Tibial nerve (tissue), 4 donors: ENCODE results near the gene PGD. TPM values are rescaled to one million over a fixed set of nuclear protein-coding genes. Genes with fewer than 3 reads are reported as not detected.

ENCODE experiments used
- DNase-seq, 2 donors: peaks; one replicate each; pipeline ENCODE4 v3.0.0-alpha.2; 2019; ENCODE audit warnings: low spot score in 2 of 2
- H3K27ac ChIP-seq, 4 donors: fragments of 200-600 bp; sonication (generic) in 3 of 4; one replicate each; pipeline ENCODE4 v1.5.1; 2017 to 2019; ENCODE audit warnings: mild to moderate bottlenecking in 1 of 4
- H3K27me3 ChIP-seq, 2 donors: fragments of 200-600 bp; sonication (generic) in 1 of 2; one replicate each; pipeline versions ENCODE4 v1.5.1 to v1.6.0; 2017 to 2019
- H3K36me3 ChIP-seq, 3 donors: fragments of 200-600 bp; sonication (generic); one replicate each; pipeline ENCODE4 v1.5.1; 2018 to 2019
- H3K4me1 ChIP-seq, 4 donors: fragments of 200-600 bp; sonication (generic) in 3 of 4; one replicate each; pipeline ENCODE4 v1.5.1; 2017 to 2019
- H3K4me3 ChIP-seq, 4 donors: fragments of 200-600 bp; sonication (generic) in 3 of 4; one replicate each; pipeline ENCODE4 v1.5.1; 2017 to 2019; ENCODE audit warnings: mild to moderate bottlenecking in 1 of 4, moderate library complexity in 1 of 4
- H3K9me3 ChIP-seq, 4 donors: fragments of 200-600 bp; sonication (generic) in 3 of 4; one replicate each; pipeline ENCODE4 v1.5.1; 2017 to 2019
- EP300 ChIP-seq, 2 donors: sonication (generic); formaldehyde crosslinking; IDR thresholded peaks; one replicate each; pipeline ENCODE4 v1.6.1; 2017; ENCODE audit warnings: antibody characterized with exemption in 2 of 2, mild to moderate bottlenecking in 1 of 2
- POLR2A ChIP-seq, 2 donors: fragments of 450-650 bp; IDR thresholded peaks; one replicate each; pipeline ENCODE4 v1.6.1; 2017; ENCODE audit warnings: antibody characterized with exemption in 2 of 2, mild to moderate bottlenecking in 2 of 2, moderate library complexity in 2 of 2
- WGBS, 2 donors: methylation state at CpG; one replicate each; pipeline ENCODE4 v1.1.5; 2018; 5-methylcytosine and 5-hydroxymethylcytosine counted together
- total RNA-seq, 4 donors: library from RNA; depleted of rRNA; stranded (reverse); fragments of >200 nt; gene quantifications; one replicate each; pipeline ENCODE4 v1.1.0, GENCODE V29; 2016
- TF ChIP-seq, protein P1 (sequence below), 5 experiments: fragments of 200-600 bp in 3 of 5; fragments of 450-650 bp in 2 of 5; sonication (generic) in 3 of 5; IDR thresholded peaks; one replicate each; pipeline ENCODE4 v1.5.1; 2016 to 2019; ENCODE audit warnings: antibody characterized with exemption in 5 of 5, mild to moderate bottlenecking in 3 of 5, moderate library complexity in 2 of 5

The PGD gene
- total RNA-seq, 4 donors from 2014 or later = 54.5 to 160 (median 67.5) TPM

DNA sequence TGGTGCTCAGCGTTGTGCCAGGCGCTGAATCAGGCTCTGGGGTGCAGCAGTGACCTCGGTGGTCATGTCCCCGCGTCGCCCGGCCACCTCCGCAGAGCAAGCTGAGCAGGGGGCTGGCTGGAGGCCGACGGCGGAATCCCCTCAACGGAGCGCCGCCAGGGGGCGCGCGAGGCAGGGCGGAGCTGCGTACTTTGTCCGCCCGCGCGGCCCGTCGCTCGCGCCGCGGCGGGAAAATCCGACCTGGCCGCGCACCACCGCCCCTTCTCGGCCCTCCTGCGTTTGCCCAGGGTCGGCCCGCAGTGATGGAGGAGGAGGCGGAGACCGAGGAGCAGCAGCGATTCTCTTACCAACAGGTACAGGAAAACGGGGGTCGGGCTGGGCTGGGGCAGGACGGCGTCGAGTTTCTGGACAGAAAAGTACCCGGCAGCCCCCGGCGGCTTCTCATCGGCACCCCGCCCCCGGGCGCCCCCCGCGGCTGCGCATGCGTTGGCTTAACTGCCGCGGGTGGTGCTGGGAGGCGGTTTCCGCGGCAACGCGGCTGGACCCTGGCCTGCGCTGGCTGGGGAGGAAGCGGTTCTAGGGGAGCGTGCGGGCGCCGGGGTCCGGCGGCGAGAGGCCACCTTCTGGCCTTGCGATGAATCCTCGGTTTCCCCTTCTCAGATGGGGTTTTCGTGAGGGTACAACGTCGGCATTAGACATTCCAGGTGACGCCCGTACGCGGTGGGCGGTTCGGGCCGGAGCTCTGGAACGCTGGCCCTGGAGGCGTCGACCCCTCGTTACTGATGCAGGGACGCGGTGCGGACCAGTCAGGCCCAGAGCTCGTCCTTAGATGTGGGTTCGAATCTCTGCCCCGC is 31.6 kb downstream of the PGD start, which contains the start of gene CENPS:
CENPS (plus strand) TSS at position 218 of the 854 bp plus-strand sequence; CDS start at position 303, 85 bp downstream.
- H3K36me3 ChIP-seq = peaks cover 0 to 6% (median 0%) of the 10 kb centered on the region in 3 donors
- peaks cover 0 to 31% (median 5%) of the 10 kb centered on the region in 4 donors for H3K4me1 ChIP-seq
- DNase-seq = peak; percentile 74 to 76
- H3K27ac ChIP-seq = peak within 1 kb of the TSS in 3 of 4 donors; percentile 64 to 84 (median 82)
- TF ChIP-seq, protein P1, sequence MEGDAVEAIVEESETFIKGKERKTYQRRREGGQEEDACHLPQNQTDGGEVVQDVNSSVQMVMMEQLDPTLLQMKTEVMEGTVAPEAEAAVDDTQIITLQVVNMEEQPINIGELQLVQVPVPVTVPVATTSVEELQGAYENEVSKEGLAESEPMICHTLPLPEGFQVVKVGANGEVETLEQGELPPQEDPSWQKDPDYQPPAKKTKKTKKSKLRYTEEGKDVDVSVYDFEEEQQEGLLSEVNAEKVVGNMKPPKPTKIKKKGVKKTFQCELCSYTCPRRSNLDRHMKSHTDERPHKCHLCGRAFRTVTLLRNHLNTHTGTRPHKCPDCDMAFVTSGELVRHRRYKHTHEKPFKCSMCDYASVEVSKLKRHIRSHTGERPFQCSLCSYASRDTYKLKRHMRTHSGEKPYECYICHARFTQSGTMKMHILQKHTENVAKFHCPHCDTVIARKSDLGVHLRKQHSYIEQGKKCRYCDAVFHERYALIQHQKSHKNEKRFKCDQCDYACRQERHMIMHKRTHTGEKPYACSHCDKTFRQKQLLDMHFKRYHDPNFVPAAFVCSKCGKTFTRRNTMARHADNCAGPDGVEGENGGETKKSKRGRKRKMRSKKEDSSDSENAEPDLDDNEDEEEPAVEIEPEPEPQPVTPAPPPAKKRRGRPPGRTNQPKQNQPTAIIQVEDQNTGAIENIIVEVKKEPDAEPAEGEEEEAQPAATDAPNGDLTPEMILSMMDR (IDR thresholded peaks at IDR 0.05) = peak; percentile 97 to 100 (median 98)
- TF ChIP-seq POLR2A (IDR thresholded peaks at IDR 0.05) (peak in 1 of 2 donors; percentile 20), EP300 (IDR thresholded peaks at IDR 0.05) (peak in 1 of 2 donors; percentile 77)
- WGBS, 2 donors = 0 to 1% methylated on average over 25 to 40 of the region's 95 CpGs
- no peaks in the 10 kb centered on the region for H3K9me3 ChIP-seq
- peak within 1 kb of the TSS; percentile 71 to 94 (median 80) for H3K4me3 ChIP-seq
- H3K27me3 ChIP-seq = no peaks in the 10 kb centered on the region

DNA sequence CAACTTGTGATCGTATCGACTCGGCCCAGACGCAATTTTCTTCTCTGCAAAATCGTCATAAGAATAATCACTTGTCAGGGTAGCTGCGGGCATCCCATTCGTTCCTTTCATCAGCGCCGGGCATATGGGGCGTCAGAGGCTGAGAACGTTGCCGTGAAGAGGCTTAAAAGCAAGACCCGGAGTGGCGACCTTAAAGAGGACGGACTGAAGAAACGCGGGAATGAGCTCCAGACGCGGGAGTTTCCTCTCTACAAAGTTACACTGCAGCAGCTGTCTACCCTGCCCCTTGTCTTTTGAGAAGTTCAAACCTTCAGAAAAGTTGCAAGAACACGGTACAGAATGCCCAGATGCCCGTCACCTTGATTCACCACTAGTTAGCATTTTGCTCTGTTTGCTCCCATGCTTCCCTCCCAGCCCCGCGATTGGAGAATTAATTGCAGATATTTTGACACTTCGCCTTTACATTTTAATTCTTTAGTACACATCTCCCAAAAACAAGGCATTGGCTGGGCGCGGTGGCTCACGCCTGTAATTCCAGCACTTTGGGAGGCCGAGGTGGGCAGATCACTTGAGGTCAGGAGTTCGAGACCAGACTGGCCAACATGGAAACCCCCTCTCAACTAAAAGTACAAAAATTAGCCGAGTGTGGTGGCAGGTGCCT is 32.3 kb downstream of the PGD start:
- Histone ChIP-seq H3K9me3 (no peaks in the 10 kb centered on the region), H3K36me3 (peaks cover 0 to 6% (median 0%) of the 10 kb centered on the region in 3 donors), H3K27ac (peak overlapping the region in 3 of 4 donors; percentile 64 to 84 (median 82)), H3K4me1 (peaks cover 0 to 31% (median 5%) of the 10 kb centered on the region in 4 donors), H3K27me3 (no peaks in the 10 kb centered on the region), H3K4me3 (peak overlapping the region; percentile 71 to 94 (median 80))
- no peak for DNase-seq
- 25 to 27% methylated on average over 30 of the region's 30 CpGs for WGBS, 2 donors
- TF ChIP-seq, protein P1 (IDR thresholded peaks at IDR 0.05) = no peak
- TF ChIP-seq EP300 (IDR thresholded peaks at IDR 0.05) (no peak), POLR2A (IDR thresholded peaks at IDR 0.05) (no peak)

DNA sequence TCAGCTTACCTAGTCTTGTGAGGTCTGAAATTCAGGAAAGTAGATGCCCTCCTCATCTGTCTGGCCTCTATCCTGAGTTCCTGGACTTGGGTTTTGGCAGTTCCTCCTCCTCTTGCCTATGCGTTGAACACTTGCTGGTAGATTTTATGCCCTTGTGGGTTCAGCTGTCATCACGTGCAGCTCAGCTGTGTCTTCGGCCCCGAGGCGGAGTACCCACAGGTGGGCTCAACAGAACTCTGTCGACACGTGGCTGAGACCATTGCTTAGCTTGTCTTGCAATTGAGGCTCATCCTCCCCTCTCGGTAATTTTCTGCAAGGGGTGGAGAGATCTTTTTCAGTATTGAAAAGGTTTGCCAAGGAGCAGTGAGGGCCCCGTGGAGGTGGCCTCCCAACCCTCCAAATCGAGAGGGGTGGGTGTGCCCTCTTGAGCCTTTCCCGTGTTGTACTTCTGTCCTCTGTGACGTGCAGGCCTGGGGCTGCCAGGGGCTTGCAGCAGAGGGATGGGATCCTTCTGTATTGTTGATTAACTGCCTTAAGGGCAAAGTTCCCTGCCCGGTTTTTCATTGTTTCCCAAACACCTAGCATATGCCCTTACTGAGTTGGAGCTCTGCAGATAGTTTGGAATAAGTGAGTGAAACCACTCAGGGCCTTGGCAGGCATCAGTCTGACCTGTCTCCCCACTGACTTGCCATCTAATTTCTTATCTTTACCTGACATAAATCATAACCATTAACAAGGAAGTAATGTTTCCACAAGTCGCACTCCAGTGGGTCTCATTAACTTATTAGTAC is 34.2 kb downstream of the PGD start:
- WGBS, 2 donors = 66 to 72% methylated on average over 14 of the region's 14 CpGs
- no peak for DNase-seq
- Histone ChIP-seq H3K9me3 (no peaks in the 10 kb centered on the region), H3K27ac (no peak overlapping the region), H3K36me3 (peaks cover 0 to 6% (median 0%) of the 10 kb centered on the region in 3 donors), H3K4me3 (no peak overlapping the region), H3K27me3 (no peaks in the 10 kb centered on the region), H3K4me1 (peaks cover 0 to 26% (median 5%) of the 10 kb centered on the region in 4 donors)
- TF ChIP-seq, protein P1 (IDR thresholded peaks at IDR 0.05) = no peak
- TF ChIP-seq POLR2A (IDR thresholded peaks at IDR 0.05) (no peak), EP300 (IDR thresholded peaks at IDR 0.05) (no peak)

DNA sequence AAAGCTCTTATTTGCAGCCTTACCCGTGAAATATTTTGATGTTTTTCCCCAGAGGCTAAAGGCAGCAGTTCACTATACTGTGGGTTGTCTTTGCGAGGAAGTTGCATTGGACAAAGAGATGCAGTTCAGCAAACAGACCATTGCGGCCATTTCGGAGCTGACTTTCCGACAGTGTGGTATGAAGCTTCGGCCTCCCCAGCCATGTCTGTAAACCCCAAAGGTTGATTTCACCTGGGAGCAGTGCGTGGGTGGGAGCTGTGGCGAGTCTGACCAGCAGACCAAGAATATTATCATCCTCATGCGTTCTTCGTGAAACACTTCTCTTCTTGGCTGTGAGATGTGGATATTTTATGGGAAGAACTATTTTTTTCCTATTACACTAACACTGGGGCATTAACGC is 34.9 kb downstream of the PGD start:
- Histone ChIP-seq H3K4me1 (peaks cover 0 to 24% (median 5%) of the 10 kb centered on the region in 4 donors), H3K36me3 (peaks cover 0 to 6% (median 0%) of the 10 kb centered on the region in 3 donors), H3K4me3 (no peak overlapping the region), H3K27ac (no peak overlapping the region), H3K27me3 (no peaks in the 10 kb centered on the region), H3K9me3 (no peaks in the 10 kb centered on the region)
- TF ChIP-seq, protein P1 (IDR thresholded peaks at IDR 0.05) = no peak
- TF ChIP-seq POLR2A (IDR thresholded peaks at IDR 0.05) (no peak), EP300 (IDR thresholded peaks at IDR 0.05) (no peak)
- DNase-seq = no peak
- 70 to 72% methylated on average over 11 of the region's 11 CpGs for WGBS, 2 donors
